Measurements from ENCODE around the gene CHKA.

Gene CHKA

GRCh38 chr11:68149417-68149816 is 28.2 kb upstream of the CHKA start:
- no peak for TF ChIP-seq FOXM1 (IDR thresholded peaks at IDR 0.05; ENCODE audit: borderline replicate concordance, low read depth)
- TF ChIP-seq CREB1 (IDR thresholded peaks at IDR 0.05; ENCODE audit: low read depth): no peak
- no peak for TF ChIP-seq EP300 (IDR thresholded peaks at IDR 0.05; ENCODE audit: borderline replicate concordance)
- TF ChIP-seq REST (IDR thresholded peaks at IDR 0.05; ENCODE audit: low read depth): no peak

GRCh38 chr11:68148879-68149278 is 27.7 kb upstream of the CHKA start:
- TF ChIP-seq EGR1 (IDR thresholded peaks at IDR 0.05): no peak
- no peak for TF ChIP-seq CREB1 (IDR thresholded peaks at IDR 0.05; ENCODE audit: low read depth)
- TF ChIP-seq TEAD4 (IDR thresholded peaks at IDR 0.05): no peak
- no peak for TF ChIP-seq RAD21 (IDR thresholded peaks at IDR 0.05; ENCODE audit: low read depth)
- no peak for TF ChIP-seq REST (IDR thresholded peaks at IDR 0.05; ENCODE audit: low read depth)
- no peak for TF ChIP-seq FOXM1 (IDR thresholded peaks at IDR 0.05; ENCODE audit: borderline replicate concordance, low read depth)
- TF ChIP-seq NFIC (IDR thresholded peaks at IDR 0.05): no peak
- TF ChIP-seq EP300 (IDR thresholded peaks at IDR 0.05; ENCODE audit: borderline replicate concordance): no peak
- no peak for TF ChIP-seq ZBTB7A (IDR thresholded peaks at IDR 0.05; ENCODE audit: low read depth)
- no peak for TF ChIP-seq YY1 (IDR thresholded peaks at IDR 0.05; ENCODE audit: low read depth)
- no peak for TF ChIP-seq TCF12 (IDR thresholded peaks at IDR 0.05; ENCODE audit: low read depth)
- TF ChIP-seq CEBPB (IDR thresholded peaks at IDR 0.05): no peak
- TF ChIP-seq TAF1 (IDR thresholded peaks at IDR 0.05; ENCODE audit: low read depth): no peak
- no peak for TF ChIP-seq MAX (IDR thresholded peaks at IDR 0.05)
- no peak for TF ChIP-seq USF1 (IDR thresholded peaks at IDR 0.05)

GRCh38 chr11:68148071-68148805 is 27.1 kb upstream of the CHKA start:
- no peak for TF ChIP-seq TCF12 (IDR thresholded peaks at IDR 0.05; ENCODE audit: low read depth)
- no peak for TF ChIP-seq REST (IDR thresholded peaks at IDR 0.05; ENCODE audit: low read depth)
- TF ChIP-seq TAF1 (IDR thresholded peaks at IDR 0.05; ENCODE audit: low read depth): no peak
- TF ChIP-seq CREB1 (IDR thresholded peaks at IDR 0.05; ENCODE audit: low read depth): no peak
- TF ChIP-seq TEAD4 (IDR thresholded peaks at IDR 0.05): no peak
- no peak for TF ChIP-seq MAX (IDR thresholded peaks at IDR 0.05)
- no peak for TF ChIP-seq CEBPB (IDR thresholded peaks at IDR 0.05)
- TF ChIP-seq NFIC (IDR thresholded peaks at IDR 0.05): no peak
- TF ChIP-seq USF1 (IDR thresholded peaks at IDR 0.05): no peak

- TF ChIP-seq TEAD4 (IDR thresholded peaks at IDR 0.05) (no peak), USF1 (IDR thresholded peaks at IDR 0.05) (no peak), REST (IDR thresholded peaks at IDR 0.05; ENCODE audit: low read depth) (no peak), FOXM1 (IDR thresholded peaks at IDR 0.05; ENCODE audit: borderline replicate concordance, low read depth) (no peak), CREB1 (IDR thresholded peaks at IDR 0.05; ENCODE audit: low read depth) (no peak), TAF1 (IDR thresholded peaks at IDR 0.05; ENCODE audit: low read depth) (no peak), YY1 (IDR thresholded peaks at IDR 0.05; ENCODE audit: low read depth) (no peak), TCF12 (IDR thresholded peaks at IDR 0.05; ENCODE audit: low read depth) (no peak), NFIC (IDR thresholded peaks at IDR 0.05) (peak; percentile 83; the same call in 1 of the 2 replicates), RAD21 (IDR thresholded peaks at IDR 0.05; ENCODE audit: low read depth) (no peak), EGR1 (IDR thresholded peaks at IDR 0.05) (no peak), CEBPB (IDR thresholded peaks at IDR 0.05) (no peak), ZBTB7A (IDR thresholded peaks at IDR 0.05; ENCODE audit: low read depth) (peak; percentile 16; the same call in 1 of the 2 replicates), MAX (IDR thresholded peaks at IDR 0.05) (peak; percentile 95), EP300 (IDR thresholded peaks at IDR 0.05; ENCODE audit: borderline replicate concordance) (0 out of 2 replicates have a peak, but pooled peaks have one; percentile 26)
Observed at GRCh38 chr11:68146704-68147474, 25.7 kb upstream of the CHKA start.
